ENCODE measurements around the gene MAMSTR. TPM values are rescaled to one million over a fixed set of nuclear protein-coding genes. Genes with fewer than 3 reads are reported as not detected.

The MAMSTR gene
- total and polyA plus RNA-seq, 10 of the 15 experiments (the other 5 are each of a cell fraction or from before 2014, with no cell fraction given) = 0.04 to 0.73 (median 0.31) TPM; not detected in 1

DNA sequence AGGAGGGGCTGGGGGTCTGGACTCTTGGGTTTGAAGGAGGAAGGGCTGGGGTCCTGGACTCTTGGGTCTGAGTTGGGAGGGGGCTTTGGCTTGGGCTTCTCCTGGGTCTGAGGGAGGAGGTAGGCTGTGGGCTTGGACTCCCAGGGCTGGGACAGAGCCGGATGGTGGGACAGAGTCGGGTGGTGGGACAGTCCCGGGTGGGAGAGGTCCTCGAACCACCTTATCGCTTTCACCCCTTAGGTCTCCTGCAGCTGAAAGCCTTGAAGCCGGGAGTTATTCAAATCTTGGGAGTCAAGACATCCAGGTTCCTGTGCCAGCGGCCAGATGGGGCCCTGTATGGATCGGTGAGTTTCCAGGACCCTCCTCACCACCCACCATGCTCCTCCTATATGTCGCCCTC, 37.2 kb upstream of the MAMSTR start:
- Histone ChIP-seq H3K27me3 (replicated peaks in 1 of 2; ENCODE audit: control insufficient read depth in 2 of 2, insufficient read depth in 2 of 2, low read length in 1 of 2) (peaks cover 2 to 6% of the 10 kb centered on the region in 2 experiments; a peak in 3 of 4 replicates), H3K4me2 (ENCODE audit: control insufficient read depth, insufficient read depth) (no peak overlapping the region), H2AFZ (ENCODE audit: control insufficient read depth, low read depth, low read length) (no peak overlapping the region), H3K4me1 (ENCODE audit: control insufficient read depth, insufficient read depth, low read length) (no peaks in the 10 kb centered on the region), H4K20me1 (ENCODE audit: control insufficient read depth, insufficient read depth) (no peaks in the 10 kb centered on the region), H3K9ac (ENCODE audit: control insufficient read depth, insufficient read depth, low read length) (no peak overlapping the region), H3K9me3 (replicated peaks; ENCODE audit: control insufficient read depth, insufficient read depth, low read length) (no peaks in the 10 kb centered on the region), H3K79me2 (ENCODE audit: control insufficient read depth, insufficient read depth, low read length) (no peaks in the 10 kb centered on the region), H3K36me3 (ENCODE audit: control insufficient read depth in 2 of 2, insufficient read depth in 2 of 2, low read length in 1 of 2) (no peaks in the 10 kb centered on the region), H3K4me3 (no peak overlapping the region), H3K27ac (ENCODE audit: control insufficient read depth, insufficient read depth) (no peak overlapping the region)
- ChIA-PET CTCF (no interaction called here), POLR2A (no interaction called here), RAD21 (ENCODE audit: unreplicated experiment) (interaction anchor here (1.1 kb wide), 1 partner anchor 12 kb away, joined by 3 read pairs; no protein-coding TSS in a partner anchor), SMC1A (ENCODE audit: uncharacterized antibody, unreplicated experiment) (no interaction called here)
- TF ChIP-seq RAD51 (IDR thresholded peaks at IDR 0.05) (no peak), ELK1 (IDR thresholded peaks at IDR 0.05; ENCODE audit: low read depth, low read length) (no peak), CBX3 (IDR thresholded peaks at IDR 0.05; ENCODE audit: borderline replicate concordance, low read depth) (no peak), LARP7 (IDR thresholded peaks at IDR 0.05) (no peak), TARDBP (IDR thresholded peaks at IDR 0.05; ENCODE audit: borderline replicate concordance) (no peak), SMARCA5 (IDR thresholded peaks at IDR 0.05) (no peak), ESRRA (IDR thresholded peaks at IDR 0.05; ENCODE audit: low read length) (no peak), RFX5 (IDR thresholded peaks at IDR 0.05; ENCODE audit: low read depth, low read length) (no peak), MTA3 (IDR thresholded peaks at IDR 0.05; ENCODE audit: borderline replicate concordance, low read length) (no peak), POLR2A (IDR thresholded peaks at IDR 0.05; ENCODE audit: low read depth, low read length) (no peak), HCFC1 (IDR thresholded peaks at IDR 0.05; ENCODE audit: low read length) (no peak), NR2C2 (IDR thresholded peaks at IDR 0.05; ENCODE audit: borderline replicate concordance, control insufficient read depth, insufficient read length, low read depth) (no peak), POLR2AphosphoS5 (IDR thresholded peaks at IDR 0.05; ENCODE audit: low read length) (no peak), WRNIP1 (IDR thresholded peaks at IDR 0.05; ENCODE audit: borderline replicate concordance, low read depth, low read length) (no peak), KLF5 (IDR thresholded peaks at IDR 0.05; ENCODE audit: partially characterized antibody) (no peak), ZNF24 (IDR thresholded peaks at IDR 0.05) (no peak)
- TF ChIP-seq, protein P1, sequence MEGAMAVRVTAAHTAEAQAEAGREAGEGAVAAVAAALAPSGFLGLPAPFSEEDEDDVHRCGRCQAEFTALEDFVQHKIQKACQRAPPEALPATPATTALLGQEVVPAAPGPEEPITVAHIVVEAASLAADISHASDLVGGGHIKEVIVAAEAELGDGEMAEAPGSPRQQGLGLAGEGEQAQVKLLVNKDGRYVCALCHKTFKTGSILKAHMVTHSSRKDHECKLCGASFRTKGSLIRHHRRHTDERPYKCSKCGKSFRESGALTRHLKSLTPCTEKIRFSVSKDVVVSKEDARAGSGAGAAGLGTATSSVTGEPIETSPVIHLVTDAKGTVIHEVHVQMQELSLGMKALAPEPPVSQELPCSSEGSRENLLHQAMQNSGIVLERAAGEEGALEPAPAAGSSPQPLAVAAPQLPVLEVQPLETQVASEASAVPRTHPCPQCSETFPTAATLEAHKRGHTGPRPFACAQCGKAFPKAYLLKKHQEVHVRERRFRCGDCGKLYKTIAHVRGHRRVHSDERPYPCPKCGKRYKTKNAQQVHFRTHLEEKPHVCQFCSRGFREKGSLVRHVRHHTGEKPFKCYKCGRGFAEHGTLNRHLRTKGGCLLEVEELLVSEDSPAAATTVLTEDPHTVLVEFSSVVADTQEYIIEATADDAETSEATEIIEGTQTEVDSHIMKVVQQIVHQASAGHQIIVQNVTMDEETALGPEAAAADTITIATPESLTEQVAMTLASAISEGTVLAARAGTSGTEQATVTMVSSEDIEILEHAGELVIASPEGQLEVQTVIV (IDR thresholded peaks at IDR 0.05; ENCODE audit: borderline replicate concordance, partially characterized antibody) = no peak
- TF ChIP-seq, protein P2, sequence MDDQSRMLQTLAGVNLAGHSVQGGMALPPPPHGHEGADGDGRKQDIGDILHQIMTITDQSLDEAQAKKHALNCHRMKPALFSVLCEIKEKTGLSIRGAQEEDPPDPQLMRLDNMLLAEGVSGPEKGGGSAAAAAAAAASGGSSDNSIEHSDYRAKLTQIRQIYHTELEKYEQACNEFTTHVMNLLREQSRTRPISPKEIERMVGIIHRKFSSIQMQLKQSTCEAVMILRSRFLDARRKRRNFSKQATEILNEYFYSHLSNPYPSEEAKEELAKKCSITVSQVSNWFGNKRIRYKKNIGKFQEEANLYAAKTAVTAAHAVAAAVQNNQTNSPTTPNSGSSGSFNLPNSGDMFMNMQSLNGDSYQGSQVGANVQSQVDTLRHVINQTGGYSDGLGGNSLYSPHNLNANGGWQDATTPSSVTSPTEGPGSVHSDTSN (IDR thresholded peaks at IDR 0.05; ENCODE audit: insufficient replicate concordance, low read depth, low read length) = no peak
- in situ Hi-C loops (cut with MboI) = no loop called here
- DNase-seq (ENCODE audit: low read depth, low spot score) (no peak), FAIRE-seq (no peak), ATAC-seq (no peak)
- no TSS peak for BruUV-seq (replicated peaks)
- intact Hi-C loops (cut with micrococcal nuclease; ENCODE audit: unreplicated experiment) = no loop called here
- WGBS (ENCODE audit: insufficient coverage, insufficient replicate concordance, low lambda C conversion rate, missing lambda C conversion rate) = 23% methylated on average over 9 of the region's 9 CpGs
